H1 (cell line): Measurements from ENCODE around the gene CCNG2. TPM values are rescaled to one million over a fixed set of nuclear protein-coding genes. Genes with fewer than 3 reads are reported as not detected.

Experiments
- ASH2L ChIP-seq: fragments of 200-600, 300-600 bp; sonication (generic); IDR thresholded peaks from one replicate; pipeline ENCODE4 v1.7.1; 2017; ENCODE audit warnings: low read length
- BCL11A ChIP-seq, 2 experiments: IDR thresholded peaks; one replicate each; pipeline ENCODE4 v1.6.1; 2011; ENCODE audit warnings: low read depth in 2 of 2, low read length in 2 of 2, mild to moderate bottlenecking in 2 of 2
- CHD1 ChIP-seq: IDR thresholded peaks from 2 replicates; pipeline ENCODE4 v1.6.1; 2012; ENCODE audit warnings: low read depth, low read length, improper control_type of control experiment
- CREB1 ChIP-seq: IDR thresholded peaks from 2 replicates; pipeline ENCODE4 v1.6.1; 2012; ENCODE audit warnings: inconsistent platforms
- JUN ChIP-seq: IDR thresholded peaks from 2 replicates; pipeline ENCODE4 v1.6.1; 2011; ENCODE audit warnings: low read depth, mild to moderate bottlenecking, improper control_type of control experiment, low read length
- polyA plus RNA-seq, 7 experiments: library from polyadenylated mRNA; depleted of rRNA in 3 of 7; stranded (reverse) in 5 of 7; unstranded in 2 of 7; fragments of >200 nt in 5 of 7; fragments of 200-250 nt in 2 of 7; gene quantifications; 1 replicate in 5 of 7; 2 replicates in 1 of 7; 4 replicates in 1 of 7; pipeline versions ENCODE4 v1.2.1 to v1.2.3, GENCODE V29; 2011 to 2013; ENCODE audit warnings: missing spikeins in 2 of 7, mixed read lengths in 2 of 7
- total RNA-seq: library from RNA; stranded (reverse); fragmentation: NEBNext Ultra II Directional; extraction: Animal tissue kit (Norgen Biotek cat#: 25700); gene quantifications from 2 replicates; pipeline ENCODE4 v1.2.1, GENCODE V29; 2021

Gene CCNG2
- total and polyA plus RNA-seq, 2 of the 8 experiments (the other 6 are each of a cell fraction or from before 2014, with no cell fraction given), result 3.5 to 13.9 TPM

- TF ChIP-seq BCL11A (IDR thresholded peaks at IDR 0.05; ENCODE audit: low read depth in 2 of 2, low read length in 2 of 2) (no peak), JUN (no peak), CHD1 (no peak), CREB1 (no peak), ASH2L (no peak)
These were observed 28.7 kb downstream of the CCNG2 start (continued) for GRCh38 chr4:77185686-77186085.
